OCI-LY3 (cell line): ENCODE results near the gene FBXL20.

ENCODE experiments used
- EZH2phosphoT487 ChIP-seq: fragments of 200-600 bp; shearing (Covaris generic); IDR thresholded peaks from 2 replicates; pipeline ENCODE4 v1.6.1; 2018; ENCODE audit warnings: antibody characterized with exemption, mixed run types, low read depth
- TF ChIP-seq, protein P1 (sequence below): fragments of 200-600, 300-600 bp; sonication (generic); IDR thresholded peaks from 2 replicates; pipeline ENCODE4 v1.5.1; 2014; ENCODE audit warnings: antibody characterized with exemption, low read length, low read depth

DNA sequence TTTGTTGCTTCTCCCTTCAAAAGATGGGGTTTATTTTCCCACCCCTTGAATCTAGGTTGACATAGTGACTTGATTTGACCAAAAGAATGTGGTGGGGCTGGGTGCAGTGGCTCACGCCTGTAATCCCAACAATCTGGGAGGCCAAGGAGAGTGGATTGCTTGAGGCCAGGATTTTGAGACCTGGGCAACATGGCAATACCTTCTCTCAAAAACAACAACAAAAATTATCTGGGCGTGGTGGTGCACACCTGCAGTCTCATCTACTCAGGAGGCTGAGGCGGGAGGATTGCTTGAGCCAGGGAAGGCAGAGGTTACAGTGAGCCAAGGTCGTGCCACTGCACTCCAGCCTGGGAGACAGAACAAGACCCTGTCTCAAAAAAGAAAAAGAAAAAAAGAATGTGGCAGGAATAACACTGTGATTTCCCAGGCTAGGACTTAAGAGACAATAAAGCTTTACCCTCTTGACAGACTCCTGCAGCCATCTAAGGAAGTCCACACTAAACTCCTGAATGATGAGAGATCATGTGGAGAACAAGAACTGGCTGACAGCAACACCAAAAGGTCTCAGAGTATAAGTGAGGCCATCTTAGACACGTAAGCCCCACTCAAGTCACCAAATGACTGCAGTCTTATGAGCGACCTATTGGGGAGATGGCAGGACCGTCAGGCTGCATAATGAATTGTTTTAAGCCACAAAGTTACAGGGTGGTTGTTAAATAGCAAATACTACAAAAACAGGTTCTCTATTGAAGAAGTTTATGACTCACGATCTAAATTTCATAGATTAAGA, 37.0 kb downstream of the FBXL20 start:
- TF ChIP-seq, protein P1, sequence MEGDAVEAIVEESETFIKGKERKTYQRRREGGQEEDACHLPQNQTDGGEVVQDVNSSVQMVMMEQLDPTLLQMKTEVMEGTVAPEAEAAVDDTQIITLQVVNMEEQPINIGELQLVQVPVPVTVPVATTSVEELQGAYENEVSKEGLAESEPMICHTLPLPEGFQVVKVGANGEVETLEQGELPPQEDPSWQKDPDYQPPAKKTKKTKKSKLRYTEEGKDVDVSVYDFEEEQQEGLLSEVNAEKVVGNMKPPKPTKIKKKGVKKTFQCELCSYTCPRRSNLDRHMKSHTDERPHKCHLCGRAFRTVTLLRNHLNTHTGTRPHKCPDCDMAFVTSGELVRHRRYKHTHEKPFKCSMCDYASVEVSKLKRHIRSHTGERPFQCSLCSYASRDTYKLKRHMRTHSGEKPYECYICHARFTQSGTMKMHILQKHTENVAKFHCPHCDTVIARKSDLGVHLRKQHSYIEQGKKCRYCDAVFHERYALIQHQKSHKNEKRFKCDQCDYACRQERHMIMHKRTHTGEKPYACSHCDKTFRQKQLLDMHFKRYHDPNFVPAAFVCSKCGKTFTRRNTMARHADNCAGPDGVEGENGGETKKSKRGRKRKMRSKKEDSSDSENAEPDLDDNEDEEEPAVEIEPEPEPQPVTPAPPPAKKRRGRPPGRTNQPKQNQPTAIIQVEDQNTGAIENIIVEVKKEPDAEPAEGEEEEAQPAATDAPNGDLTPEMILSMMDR = no peak
- TF ChIP-seq EZH2phosphoT487 = no peak
